GM18505 (cell line): Measurements from ENCODE around the gene RRP7A.
"Not testable (repeated sequence)": the region's sequence is repeated elsewhere in the genome, so short reads cannot be mapped to it uniquely, and the experiment has no call there.

Experiments used
- ATAC-seq: cut with Tn5 transposase; IDR thresholded peaks from one replicate; pipeline ENCODE4 v1.9.1; 2021; ENCODE audit not compliant: unreplicated experiment
- POLR2A ChIP-seq: IDR thresholded peaks from 4 replicates; pipeline ENCODE4 v1.6.1; 2011; ENCODE audit warnings: borderline replicate concordance; ENCODE audit not compliant: insufficient read depth, insufficient read length; ENCODE audit errors: extremely low read depth

Gene RRP7A

GRCh38 chr22:42521228-42521546 lies 1.6 kb upstream of the RRP7A start:
- no peak for ATAC-seq
- no peak for TF ChIP-seq POLR2A

GRCh38 chr22:42518638-42519524 lies 715 bp downstream of the RRP7A start:
- peak; percentile 18 for ATAC-seq

- ATAC-seq, result not testable (repeated sequence)
Measured at GRCh38 chr22:42517103-42517502, 2.5 kb downstream of the RRP7A start.

GRCh38 chr22:42515896-42516295 lies 3.7 kb downstream of the RRP7A start:
- no peak for TF ChIP-seq POLR2A
- no peak for ATAC-seq

GRCh38 chr22:42515304-42515703 lies 4.3 kb downstream of the RRP7A start:
- not testable (repeated sequence) for ATAC-seq

- ATAC-seq, result not testable (repeated sequence)
Measured at GRCh38 chr22:42514331-42514730, 5.3 kb downstream of the RRP7A start.

GRCh38 chr22:42512273-42512990 lies 7.2 kb downstream of the RRP7A start:
- not testable (repeated sequence) for ATAC-seq

GRCh38 chr22:42511401-42511891 lies 8.2 kb downstream of the RRP7A start:
- ATAC-seq, result no peak
- no peak for TF ChIP-seq POLR2A

- no peak for TF ChIP-seq POLR2A
- no peak for ATAC-seq
Measured at GRCh38 chr22:42509548-42509947, 10.0 kb downstream of the RRP7A start.

- not testable (repeated sequence) for ATAC-seq
Measured at GRCh38 chr22:42508975-42509364, 10.6 kb downstream of the RRP7A start.

GRCh38 chr22:42508327-42508974 lies 11.1 kb downstream of the RRP7A start:
- not testable (repeated sequence) for ATAC-seq

GRCh38 chr22:42500836-42501179 lies 18.8 kb downstream of the RRP7A start:
- TF ChIP-seq POLR2A, result no peak
- no peak for ATAC-seq

- ATAC-seq, result peak; percentile 66
Measured at GRCh38 chr22:42500161-42500835, 19.3 kb downstream of the RRP7A start.

GRCh38 chr22:42499773-42500160 lies 19.8 kb downstream of the RRP7A start:
- not testable (repeated sequence) for ATAC-seq

More at GRCh38 chr22:42500161-42500835, 19.3 kb downstream of the RRP7A start:
- no peak for TF ChIP-seq POLR2A

GRCh38 chr22:42495533-42496141 lies 24.0 kb downstream of the RRP7A start:
- not testable (repeated sequence) for ATAC-seq
